ENCODE results near the gene WIPF2. TPM values are rescaled to one million over a fixed set of nuclear protein-coding genes. Genes with fewer than 3 reads are reported as not detected.

The WIPF2 gene
- total RNA-seq, 4 donors from 2014 or later: 4.9 to 34.3 (median 8.6) TPM

- peak; percentile 73 to 77 for DNase-seq
- peak overlapping the region; percentile 8 to 28 for H3K4me3 ChIP-seq
- peaks cover 14 to 63% of the 10 kb centered on the region in 2 donors for H3K4me1 ChIP-seq
- no peaks in the 10 kb centered on the region for H3K36me3 ChIP-seq
- intact Hi-C loops (cut with DNase I; ENCODE audit: low total_unique reads): no loop called here
- no peak for TF ChIP-seq CTCF (IDR thresholded peaks at IDR 0.05)
- no peak for TF ChIP-seq POLR2A (IDR thresholded peaks at IDR 0.05)
- H3K27me3 ChIP-seq: no peaks in the 10 kb centered on the region
- H3K27ac ChIP-seq: peak overlapping the region; percentile 83 to 95
- no peaks in the 10 kb centered on the region for H3K9me3 ChIP-seq
Observed at GRCh38 chr17:40322358-40323315, 103.5 kb downstream of the WIPF2 start.

DNA sequence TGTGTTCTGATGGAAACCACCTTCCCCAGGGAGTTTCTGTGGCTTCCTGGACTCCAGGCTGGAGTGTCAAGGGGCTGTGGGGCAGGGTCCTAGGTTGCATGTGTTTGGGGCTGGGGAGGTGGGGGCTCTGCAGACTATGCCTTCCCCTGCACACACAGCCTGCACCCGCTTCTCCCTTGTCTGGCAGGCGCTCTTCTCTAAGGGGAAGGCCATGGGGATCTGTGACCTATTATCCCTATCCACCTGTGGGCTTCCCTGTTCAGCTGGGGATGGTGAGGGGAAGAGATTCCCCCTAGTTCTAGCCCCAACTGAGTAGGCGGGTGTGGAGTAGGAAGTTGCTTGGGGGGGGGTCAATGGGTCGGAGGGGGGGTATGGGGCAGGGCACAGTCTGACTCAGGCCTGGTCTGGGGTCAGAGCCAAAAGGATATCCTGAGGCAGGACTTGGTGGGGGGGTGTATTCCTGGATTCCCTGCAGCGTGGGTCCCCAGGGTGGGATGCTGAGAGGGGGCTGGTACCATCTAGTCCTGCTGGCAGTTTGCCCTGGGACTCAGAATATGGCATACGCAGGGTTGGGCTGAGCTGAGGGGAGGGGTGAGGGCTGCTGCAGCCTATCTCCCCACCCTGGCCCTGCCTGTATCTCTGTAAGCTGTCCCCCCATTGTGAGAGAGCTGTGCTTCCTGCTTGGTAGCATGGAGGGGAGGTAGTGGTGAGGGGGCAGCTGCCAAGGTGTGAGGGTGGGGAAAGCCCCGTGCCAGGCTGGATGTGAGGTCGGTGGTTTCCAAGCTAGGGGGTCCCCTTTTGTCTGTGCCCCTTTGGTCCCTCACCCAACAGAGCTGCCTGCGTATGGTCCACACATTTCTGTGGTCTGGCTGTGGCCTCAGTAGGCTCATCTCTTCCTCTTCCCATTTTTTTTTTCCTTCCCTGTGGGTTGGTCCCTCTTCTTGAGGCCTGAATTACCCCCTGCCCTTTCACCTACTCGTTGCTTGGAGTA, 104.6 kb downstream of the WIPF2 start:
- peak overlapping the region; percentile 83 to 95 for H3K27ac ChIP-seq
- peak in 1 of 2 donors; percentile 88 for DNase-seq
- no peaks in the 10 kb centered on the region for H3K36me3 ChIP-seq
- H3K4me3 ChIP-seq: no peak overlapping the region
- peaks cover 14 to 69% of the 10 kb centered on the region in 2 donors for H3K4me1 ChIP-seq
- no peaks in the 10 kb centered on the region for H3K9me3 ChIP-seq
- TF ChIP-seq CTCF (IDR thresholded peaks at IDR 0.05): no peak
- no peak for TF ChIP-seq POLR2A (IDR thresholded peaks at IDR 0.05)
- H3K27me3 ChIP-seq: no peaks in the 10 kb centered on the region
- intact Hi-C loops (cut with DNase I; ENCODE audit: low total_unique reads): no loop called here

DNA sequence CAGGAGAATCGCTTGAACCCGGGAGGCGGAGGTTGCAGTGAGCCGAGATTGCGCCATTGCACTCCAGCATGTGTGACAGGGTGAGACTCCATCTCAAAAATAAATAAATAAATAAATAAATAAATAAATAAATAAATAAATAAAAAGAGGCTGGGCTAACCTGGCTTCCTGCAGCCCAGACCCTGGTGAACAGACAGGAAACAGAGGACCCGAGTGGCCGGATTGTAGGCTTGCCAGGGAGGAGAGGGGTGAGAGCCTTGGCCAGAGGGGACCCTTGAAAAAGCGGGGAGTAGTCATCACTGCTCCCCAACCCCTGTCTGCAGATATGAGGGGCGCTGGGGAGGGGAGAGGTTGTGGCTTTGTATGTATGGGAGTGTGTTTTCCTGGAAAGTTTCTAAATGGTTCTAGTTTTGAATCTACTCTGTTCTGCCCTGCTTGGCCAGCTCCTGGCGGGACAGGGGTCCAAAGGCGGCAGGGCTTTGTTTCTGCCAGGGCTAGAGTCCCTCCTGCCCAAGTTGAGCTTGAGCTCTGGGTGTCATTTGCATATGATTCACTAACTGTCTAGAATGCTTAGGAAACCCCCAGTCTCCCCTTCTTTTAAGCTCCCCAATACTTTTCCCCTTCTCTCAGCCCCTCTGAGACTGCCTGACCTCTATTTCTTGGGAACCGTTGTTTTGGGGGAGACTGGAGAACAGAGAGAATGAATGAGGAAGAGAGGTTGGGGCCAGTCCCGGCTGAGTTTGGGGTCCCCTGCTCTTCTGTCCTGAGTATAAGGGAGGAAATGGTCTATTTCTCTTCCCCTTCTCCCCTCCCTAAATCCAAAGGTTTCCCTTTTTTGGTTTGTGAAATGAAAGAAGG, 106.3 kb downstream of the WIPF2 start:
- Histone ChIP-seq H3K9me3 (no peaks in the 10 kb centered on the region), H3K4me1 (peaks cover 14 to 64% of the 10 kb centered on the region in 2 donors), H3K27me3 (no peaks in the 10 kb centered on the region), H3K36me3 (no peaks in the 10 kb centered on the region), H3K27ac (peak overlapping the region; percentile 83 to 95), H3K4me3 (no peak overlapping the region)
- TF ChIP-seq CTCF (IDR thresholded peaks at IDR 0.05) (no peak), POLR2A (IDR thresholded peaks at IDR 0.05) (no peak)
- intact Hi-C loops (cut with DNase I; ENCODE audit: low total_unique reads): no loop called here
- DNase-seq: no peak

GRCh38 chr17:40326014-40326831, 107.1 kb downstream of the WIPF2 start:
- DNase-seq: no peak
- Histone ChIP-seq H3K27ac (peak overlapping the region; percentile 83 to 95), H3K4me1 (peaks cover 23 to 70% of the 10 kb centered on the region in 2 donors), H3K36me3 (no peaks in the 10 kb centered on the region), H3K4me3 (no peak overlapping the region), H3K27me3 (no peaks in the 10 kb centered on the region), H3K9me3 (no peaks in the 10 kb centered on the region)
- TF ChIP-seq CTCF (IDR thresholded peaks at IDR 0.05) (no peak), POLR2A (IDR thresholded peaks at IDR 0.05) (no peak)
- intact Hi-C loops (cut with DNase I; ENCODE audit: low total_unique reads): no loop called here
